ENCODE data around the gene TJP2. TPM values are rescaled to one million over a fixed set of nuclear protein-coding genes. Genes with fewer than 3 reads are reported as not detected.

The TJP2 gene
- total RNA-seq, 4 donors from 2014 or later, result 114 to 221 (median 156) TPM

DNA sequence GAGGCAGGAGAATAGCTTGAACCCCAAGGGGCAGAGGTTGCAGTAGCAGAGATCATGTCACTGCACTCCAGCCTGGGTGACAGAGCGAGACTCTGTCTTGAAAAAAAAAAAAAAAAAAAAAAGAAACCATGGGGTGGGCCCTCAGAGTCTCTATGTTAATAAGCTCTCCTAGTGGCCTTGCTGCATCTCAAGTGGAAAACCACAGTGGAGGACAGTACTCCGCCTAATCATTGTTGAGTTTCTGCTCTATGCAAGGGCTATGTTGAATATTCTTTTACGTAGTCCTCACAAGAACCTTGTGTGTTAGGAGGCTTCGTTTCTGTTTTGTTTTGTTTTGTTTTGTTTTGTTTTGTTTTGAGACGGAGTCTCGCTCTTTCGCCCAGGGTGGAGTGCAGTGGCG, 48.9 kb downstream of the TJP2 start:
- DNase-seq (ENCODE audit: low spot score) (no peak), ATAC-seq (ENCODE audit: low FRiP score) (no peak)
- TF ChIP-seq, protein P1, sequence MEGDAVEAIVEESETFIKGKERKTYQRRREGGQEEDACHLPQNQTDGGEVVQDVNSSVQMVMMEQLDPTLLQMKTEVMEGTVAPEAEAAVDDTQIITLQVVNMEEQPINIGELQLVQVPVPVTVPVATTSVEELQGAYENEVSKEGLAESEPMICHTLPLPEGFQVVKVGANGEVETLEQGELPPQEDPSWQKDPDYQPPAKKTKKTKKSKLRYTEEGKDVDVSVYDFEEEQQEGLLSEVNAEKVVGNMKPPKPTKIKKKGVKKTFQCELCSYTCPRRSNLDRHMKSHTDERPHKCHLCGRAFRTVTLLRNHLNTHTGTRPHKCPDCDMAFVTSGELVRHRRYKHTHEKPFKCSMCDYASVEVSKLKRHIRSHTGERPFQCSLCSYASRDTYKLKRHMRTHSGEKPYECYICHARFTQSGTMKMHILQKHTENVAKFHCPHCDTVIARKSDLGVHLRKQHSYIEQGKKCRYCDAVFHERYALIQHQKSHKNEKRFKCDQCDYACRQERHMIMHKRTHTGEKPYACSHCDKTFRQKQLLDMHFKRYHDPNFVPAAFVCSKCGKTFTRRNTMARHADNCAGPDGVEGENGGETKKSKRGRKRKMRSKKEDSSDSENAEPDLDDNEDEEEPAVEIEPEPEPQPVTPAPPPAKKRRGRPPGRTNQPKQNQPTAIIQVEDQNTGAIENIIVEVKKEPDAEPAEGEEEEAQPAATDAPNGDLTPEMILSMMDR (IDR thresholded peaks at IDR 0.05), result no peak

GRCh38 chr9:69223605-69224004, 49.5 kb downstream of the TJP2 start:
- DNase-seq (ENCODE audit: low spot score), result no peak
- no peak for ATAC-seq (ENCODE audit: low FRiP score)
- TF ChIP-seq, protein P1 (IDR thresholded peaks at IDR 0.05), result no peak

DNA sequence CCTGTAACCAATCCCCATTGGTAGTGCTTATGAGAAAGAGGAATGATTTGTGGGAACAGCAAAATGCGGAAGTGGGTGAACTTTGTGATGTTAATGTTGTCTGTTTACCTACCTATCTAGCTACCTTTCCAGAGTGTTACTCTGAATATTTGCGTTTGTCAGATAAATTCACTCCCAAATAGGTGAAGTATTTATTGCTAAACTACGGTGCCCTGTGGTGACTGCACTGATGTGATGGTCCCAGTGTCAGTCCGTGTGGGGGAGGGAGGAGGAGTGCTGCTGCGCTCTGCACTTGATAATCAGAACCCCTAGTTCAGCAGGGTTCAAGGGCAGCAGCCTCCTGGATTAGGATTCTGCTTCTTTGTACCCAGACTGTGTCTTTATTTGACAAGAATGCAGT, 55.3 kb downstream of the TJP2 start:
- no peak for ATAC-seq (ENCODE audit: low FRiP score)
- DNase-seq (ENCODE audit: low spot score), result no peak
- TF ChIP-seq, protein P1 (IDR thresholded peaks at IDR 0.05), result no peak

DNA sequence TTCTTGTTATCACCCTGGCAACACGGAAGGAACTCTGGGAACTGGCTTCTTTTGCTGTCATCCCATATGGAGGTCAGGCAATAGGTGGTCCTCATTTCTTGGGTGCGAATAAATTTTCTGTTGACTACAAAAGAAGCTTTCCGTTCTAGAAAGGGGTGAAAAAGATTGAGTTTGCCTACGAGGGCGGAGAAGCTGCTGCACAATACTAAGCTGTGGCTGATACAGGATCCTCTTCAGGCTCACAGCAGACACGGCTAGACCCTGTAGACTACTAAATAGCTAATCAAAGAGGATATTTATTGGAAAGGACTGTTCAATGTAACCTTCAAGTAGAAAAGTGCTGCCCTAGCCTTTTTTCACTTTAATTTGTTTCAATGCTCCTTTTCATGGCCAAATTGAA, 58.1 kb downstream of the TJP2 start:
- TF ChIP-seq, protein P1 (IDR thresholded peaks at IDR 0.05), result no peak
- DNase-seq (ENCODE audit: low spot score) (no peak), ATAC-seq (ENCODE audit: low FRiP score) (no peak)

- no peak for ATAC-seq (ENCODE audit: low FRiP score)
- DNase-seq (ENCODE audit: low spot score), result no peak
- TF ChIP-seq, protein P1 (IDR thresholded peaks at IDR 0.05), result no peak
These were observed 60.6 kb downstream of the TJP2 start for GRCh38 chr9:69234683-69235082.

DNA sequence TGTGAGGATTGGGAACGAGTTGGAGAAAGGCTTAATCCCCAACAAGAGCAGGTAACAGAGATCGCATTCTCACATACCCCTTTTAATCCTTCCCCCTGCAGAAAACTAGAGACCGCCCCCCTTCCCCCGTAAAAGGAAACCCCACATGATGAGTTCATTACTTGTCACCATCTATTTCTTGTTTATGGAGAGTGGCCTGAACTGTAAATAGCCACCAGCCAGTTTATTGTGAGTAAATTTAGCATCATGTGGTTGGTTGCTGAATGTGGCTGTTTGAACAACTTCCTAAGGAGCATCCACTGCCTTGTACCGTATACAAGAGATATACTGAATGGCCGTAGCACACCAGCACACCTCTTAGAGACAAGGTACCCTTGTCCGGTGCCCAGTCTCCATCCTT, 62.1 kb downstream of the TJP2 start:
- ATAC-seq (ENCODE audit: low FRiP score) (no peak), DNase-seq (ENCODE audit: low spot score) (no peak)
- TF ChIP-seq, protein P1 (IDR thresholded peaks at IDR 0.05), result no peak

GRCh38 chr9:69237702-69238295, 63.7 kb downstream of the TJP2 start:
- TF ChIP-seq, protein P1 (IDR thresholded peaks at IDR 0.05), result no peak
- DNase-seq (ENCODE audit: low spot score) (no peak), ATAC-seq (ENCODE audit: low FRiP score) (no peak)

All from omental fat pad (tissue), 4 donors.